ENCODE results near the gene DLD. TPM values are rescaled to one million over a fixed set of nuclear protein-coding genes. Genes with fewer than 3 reads are reported as not detected.
"Not testable (repeated sequence)": the region's sequence is repeated elsewhere in the genome, so short reads cannot be mapped to it uniquely, and the experiment has no call there.

The DLD gene
- polyA plus RNA-seq, 1 experiment, result 169 TPM

- H3K27ac ChIP-seq (ENCODE audit: low read depth, low read length), result no peak overlapping the region
- ChIA-PET POLR2A (interaction anchor here (0.6 to 1.2 kb wide), 2 partner anchors 135 to 449 kb away, joined by 5 to 6 read pairs; no protein-coding TSS in a partner anchor), CTCF (interaction anchor here (0.5 to 4.3 kb wide), 28 partner anchors 8 to 730 kb away, joined by 3 to 64 read pairs (median 4); partner anchors contain the start of genes CBLL1, DLD and SLC26A4)
- no peaks in the 10 kb centered on the region for H3K9me3 ChIP-seq (ENCODE audit: control insufficient read depth, insufficient read depth, low read length)
- H3K27me3 ChIP-seq (ENCODE audit: control insufficient read depth, insufficient read depth, low read length), result no peaks in the 10 kb centered on the region
- no peak for TF ChIP-seq CTCF (IDR thresholded peaks at IDR 0.05; ENCODE audit: low read depth, low read length)
- no peak for DNase-seq (ENCODE audit: low read depth, low spot score)
- H3K4me3 ChIP-seq (ENCODE audit: low read depth, low read length), result no peak overlapping the region
Observed at GRCh38 chr7:107878636-107879035, 12.3 kb upstream of the DLD start.

GRCh38 chr7:107879400-107880035 is 11.5 kb upstream of the DLD start:
- Histone ChIP-seq H3K4me3 (ENCODE audit: low read depth, low read length) (no peak overlapping the region), H3K9me3 (ENCODE audit: control insufficient read depth, insufficient read depth, low read length) (no peaks in the 10 kb centered on the region), H3K27me3 (ENCODE audit: control insufficient read depth, insufficient read depth, low read length) (no peaks in the 10 kb centered on the region), H3K27ac (ENCODE audit: low read depth, low read length) (no peak overlapping the region)
- ChIA-PET POLR2A (interaction anchor here (0.6 to 1.2 kb wide), 2 partner anchors 136 to 450 kb away, joined by 5 to 6 read pairs; no protein-coding TSS in a partner anchor), CTCF (interaction anchor here (0.7 to 4.3 kb wide), 28 partner anchors 8 to 731 kb away, joined by 3 to 64 read pairs (median 4); partner anchors contain the start of genes CBLL1, DLD and SLC26A4)
- TF ChIP-seq CTCF (IDR thresholded peaks at IDR 0.05; ENCODE audit: low read depth, low read length), result peak; percentile 81
- DNase-seq (ENCODE audit: low read depth, low spot score), result no peak

GRCh38 chr7:107882766-107883165 is 8.2 kb upstream of the DLD start:
- no peak for TF ChIP-seq CTCF (IDR thresholded peaks at IDR 0.05; ENCODE audit: low read depth, low read length)
- CTCF ChIA-PET, result no interaction called here

GRCh38 chr7:107884066-107884818 is 6.7 kb upstream of the DLD start:
- no peak for TF ChIP-seq CTCF (IDR thresholded peaks at IDR 0.05; ENCODE audit: low read depth, low read length)
- Histone ChIP-seq H3K9me3 (ENCODE audit: control insufficient read depth, insufficient read depth, low read length) (no peaks in the 10 kb centered on the region; the same call in 1 of the 2 replicates), H3K27me3 (ENCODE audit: control insufficient read depth, insufficient read depth, low read length) (peaks cover 2% of the 10 kb centered on the region), H3K4me3 (ENCODE audit: low read depth, low read length) (no peak overlapping the region), H3K27ac (ENCODE audit: low read depth, low read length) (no peak overlapping the region)
- ChIA-PET POLR2A (no interaction called here), CTCF (interaction anchor here (1.4 kb wide), 1 partner anchor 421 kb away, joined by 3 read pairs; no protein-coding TSS in a partner anchor)
- no peak for DNase-seq (ENCODE audit: low read depth, low spot score)

More at GRCh38 chr7:107882766-107883165, 8.2 kb upstream of the DLD start:
- DNase-seq (ENCODE audit: low read depth, low spot score), result no peak
- Histone ChIP-seq H3K27ac (ENCODE audit: low read depth, low read length) (no peak overlapping the region), H3K27me3 (ENCODE audit: control insufficient read depth, insufficient read depth, low read length) (peaks cover 2% of the 10 kb centered on the region), H3K9me3 (ENCODE audit: control insufficient read depth, insufficient read depth, low read length) (no peaks in the 10 kb centered on the region; the same call in 1 of the 2 replicates), H3K4me3 (ENCODE audit: low read depth, low read length) (no peak overlapping the region)
- POLR2A ChIA-PET, result no interaction called here

- DNase-seq (ENCODE audit: low read depth, low spot score); H3K27ac ChIP-seq (ENCODE audit: low read depth, low read length); POLR2A ChIA-PET; H3K27me3 ChIP-seq (ENCODE audit: control insufficient read depth, insufficient read depth, low read length); H3K4me3 ChIP-seq (ENCODE audit: low read depth, low read length); H3K9me3 ChIP-seq (ENCODE audit: control insufficient read depth, insufficient read depth, low read length): not testable (repeated sequence)
- CTCF ChIA-PET, result interaction anchor here (1.9 to 4.1 kb wide), 3 partner anchors 8 to 144 kb away, joined by 4 to 18 read pairs (median 9); partner anchors contain the start of gene CBLL1
Observed at GRCh38 chr7:107887827-107888226, 3.2 kb upstream of the DLD start.

All from AG04450 (cell line).